Tibial artery (tissue), 4 donors: ENCODE measurements around the gene NADK2.

ENCODE experiments used
- DNase-seq, 2 donors: peaks; one replicate each; pipeline ENCODE4 v3.0.0-alpha.2; 2019
- H3K27ac ChIP-seq, 2 donors: fragments of 200-600 bp; sonication (generic) in 1 of 2; 1 replicate in 1 of 2; 2 replicates in 1 of 2; pipeline ENCODE4 v1.5.1; 2018 to 2019; ENCODE audit warnings: mild to moderate bottlenecking in 1 of 2
- H3K27me3 ChIP-seq, 2 donors: fragments of 200-600 bp; sonication (generic) in 1 of 2; one replicate each; pipeline versions ENCODE4 v1.5.1 to v1.6.0; 2016 to 2019
- H3K36me3 ChIP-seq, 3 donors: fragments of 200-600 bp; sonication (generic) in 2 of 3; one replicate each; pipeline ENCODE4 v1.5.1; 2016 to 2019; ENCODE audit warnings: mild to moderate bottlenecking in 2 of 3
- H3K4me1 ChIP-seq, 4 donors: fragments of 200-600 bp; sonication (generic) in 2 of 4; 1 replicate in 3 of 4; 2 replicates in 1 of 4; pipeline ENCODE4 v1.5.1; 2016 to 2019
- H3K4me3 ChIP-seq, 2 donors: fragments of 200-600 bp; sonication (generic) in 1 of 2; 1 replicate in 1 of 2; 2 replicates in 1 of 2; pipeline ENCODE4 v1.5.1; 2018 to 2019; ENCODE audit warnings: mild to moderate bottlenecking in 2 of 2
- H3K9me3 ChIP-seq, 3 donors: fragments of 200-600 bp; sonication (generic) in 1 of 3; one replicate each; pipeline ENCODE4 v1.5.1; 2016 to 2019
- intact Hi-C: fragments of 100-400 bp; cut with DNase I; formaldehyde crosslinking; loops from one replicate; pipeline ENCODE4 v1.15.0; 2023; ENCODE audit warnings: low total_unique reads
- TF ChIP-seq, protein P1 (sequence below), 2 experiments: fragments of 200-600 bp in 1 of 2; fragments of 450-650 bp in 1 of 2; IDR thresholded peaks; one replicate each; pipeline ENCODE4 v1.5.1; 2017 to 2019; ENCODE audit warnings: antibody characterized with exemption in 2 of 2, mild to moderate bottlenecking in 1 of 2, moderate library complexity in 1 of 2

Gene NADK2

DNA sequence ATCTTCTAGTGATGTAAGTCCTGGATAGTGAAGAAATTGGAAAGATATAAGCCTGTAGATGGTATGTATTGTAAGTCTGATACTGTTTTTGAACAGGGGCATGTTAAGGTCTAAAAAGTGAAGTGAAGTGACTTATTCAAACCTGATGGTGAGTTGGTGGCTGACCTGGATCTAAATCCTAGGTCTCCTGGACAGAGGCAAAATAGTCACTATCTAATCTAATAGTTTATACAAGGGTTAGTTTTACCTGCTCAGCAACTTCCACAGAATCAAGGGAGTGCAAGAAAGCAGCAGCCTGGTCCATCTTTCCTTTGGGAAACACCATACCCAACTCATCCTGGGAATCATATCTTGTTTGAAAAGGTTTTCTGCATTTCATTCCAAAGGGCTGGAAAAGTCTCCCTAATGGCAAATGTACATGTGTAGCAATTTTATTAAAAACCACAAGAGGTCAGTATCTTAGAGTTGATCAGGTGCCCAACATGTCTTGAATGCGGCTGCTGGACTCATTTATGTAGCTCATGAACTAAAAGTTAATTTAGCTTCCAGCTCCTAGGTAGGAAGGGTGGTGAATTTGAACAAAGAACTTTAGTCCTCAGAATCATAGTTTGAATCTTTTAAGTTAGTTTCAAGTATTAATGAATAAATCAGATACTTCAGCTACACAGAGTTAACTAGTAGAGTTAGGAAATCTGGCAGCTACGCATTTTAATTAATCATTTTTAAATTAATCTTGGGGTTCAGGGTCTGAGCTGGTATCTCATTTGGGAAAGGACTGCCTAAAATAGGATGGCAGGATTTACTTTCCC, 63.8 kb downstream of the NADK2 start:
- no peak for DNase-seq
- intact Hi-C loops: no loop called here
- TF ChIP-seq, protein P1, sequence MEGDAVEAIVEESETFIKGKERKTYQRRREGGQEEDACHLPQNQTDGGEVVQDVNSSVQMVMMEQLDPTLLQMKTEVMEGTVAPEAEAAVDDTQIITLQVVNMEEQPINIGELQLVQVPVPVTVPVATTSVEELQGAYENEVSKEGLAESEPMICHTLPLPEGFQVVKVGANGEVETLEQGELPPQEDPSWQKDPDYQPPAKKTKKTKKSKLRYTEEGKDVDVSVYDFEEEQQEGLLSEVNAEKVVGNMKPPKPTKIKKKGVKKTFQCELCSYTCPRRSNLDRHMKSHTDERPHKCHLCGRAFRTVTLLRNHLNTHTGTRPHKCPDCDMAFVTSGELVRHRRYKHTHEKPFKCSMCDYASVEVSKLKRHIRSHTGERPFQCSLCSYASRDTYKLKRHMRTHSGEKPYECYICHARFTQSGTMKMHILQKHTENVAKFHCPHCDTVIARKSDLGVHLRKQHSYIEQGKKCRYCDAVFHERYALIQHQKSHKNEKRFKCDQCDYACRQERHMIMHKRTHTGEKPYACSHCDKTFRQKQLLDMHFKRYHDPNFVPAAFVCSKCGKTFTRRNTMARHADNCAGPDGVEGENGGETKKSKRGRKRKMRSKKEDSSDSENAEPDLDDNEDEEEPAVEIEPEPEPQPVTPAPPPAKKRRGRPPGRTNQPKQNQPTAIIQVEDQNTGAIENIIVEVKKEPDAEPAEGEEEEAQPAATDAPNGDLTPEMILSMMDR (IDR thresholded peaks at IDR 0.05): peak; percentile 50 to 55
- H3K4me3 ChIP-seq: no peak overlapping the region
- H3K4me1 ChIP-seq: no peaks in the 10 kb centered on the region
- no peaks in the 10 kb centered on the region for H3K27me3 ChIP-seq
- H3K27ac ChIP-seq: no peak overlapping the region
- no peaks in the 10 kb centered on the region for H3K9me3 ChIP-seq
- H3K36me3 ChIP-seq: peaks cover 31 to 59% (median 36%) of the 10 kb centered on the region in 3 donors

DNA sequence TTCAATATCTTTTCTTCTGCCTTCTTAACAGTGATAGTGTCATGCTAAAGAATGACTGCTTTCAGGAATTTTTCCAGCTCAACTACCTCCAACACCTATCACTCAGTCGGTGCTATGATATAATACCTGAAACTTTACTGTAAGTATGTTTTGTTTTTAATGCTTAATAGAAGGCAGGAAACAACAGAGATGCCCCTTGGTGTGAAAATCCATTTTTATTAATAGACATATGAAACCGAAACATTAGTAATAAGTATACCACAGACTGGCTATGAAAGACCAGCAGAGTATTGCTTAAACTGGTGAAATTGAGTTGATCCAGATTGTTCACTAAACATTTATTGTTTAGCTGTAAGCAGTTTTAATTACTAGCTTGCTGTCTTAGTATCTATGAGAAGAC, 64.6 kb downstream of the NADK2 start:
- Histone ChIP-seq H3K27ac (no peak overlapping the region), H3K4me1 (no peaks in the 10 kb centered on the region), H3K4me3 (no peak overlapping the region), H3K36me3 (peaks cover 31 to 67% (median 33%) of the 10 kb centered on the region in 3 donors), H3K27me3 (no peaks in the 10 kb centered on the region), H3K9me3 (no peaks in the 10 kb centered on the region)
- DNase-seq: no peak
- intact Hi-C loops: no loop called here
- TF ChIP-seq, protein P1 (IDR thresholded peaks at IDR 0.05): no peak

DNA sequence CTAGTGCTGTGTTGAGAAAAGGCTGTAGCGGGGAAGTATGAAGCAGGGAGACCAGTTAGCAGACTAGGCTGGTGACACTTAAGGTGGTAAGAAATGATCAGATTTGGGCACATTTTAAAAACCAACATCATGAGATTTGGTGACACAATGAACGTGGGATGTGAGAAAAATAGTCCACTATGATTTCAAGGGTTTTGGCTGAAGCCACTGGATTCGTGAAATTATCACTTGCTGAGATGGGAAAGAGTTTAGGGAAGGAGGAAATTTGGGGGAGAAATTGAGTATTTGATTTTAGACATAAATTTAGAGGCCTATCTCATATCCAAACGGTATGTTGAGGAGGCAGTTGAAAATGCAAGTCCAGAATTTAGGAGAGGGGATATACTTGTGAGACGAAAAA, 66.7 kb downstream of the NADK2 start:
- H3K4me3 ChIP-seq: no peak overlapping the region
- H3K27me3 ChIP-seq: no peaks in the 10 kb centered on the region
- H3K4me1 ChIP-seq: no peaks in the 10 kb centered on the region
- intact Hi-C loops: no loop called here
- H3K9me3 ChIP-seq: no peaks in the 10 kb centered on the region
- H3K36me3 ChIP-seq: peaks cover 25 to 72% (median 41%) of the 10 kb centered on the region in 3 donors
- H3K27ac ChIP-seq: no peak overlapping the region
- TF ChIP-seq, protein P1 (IDR thresholded peaks at IDR 0.05): no peak
- DNase-seq: no peak

DNA sequence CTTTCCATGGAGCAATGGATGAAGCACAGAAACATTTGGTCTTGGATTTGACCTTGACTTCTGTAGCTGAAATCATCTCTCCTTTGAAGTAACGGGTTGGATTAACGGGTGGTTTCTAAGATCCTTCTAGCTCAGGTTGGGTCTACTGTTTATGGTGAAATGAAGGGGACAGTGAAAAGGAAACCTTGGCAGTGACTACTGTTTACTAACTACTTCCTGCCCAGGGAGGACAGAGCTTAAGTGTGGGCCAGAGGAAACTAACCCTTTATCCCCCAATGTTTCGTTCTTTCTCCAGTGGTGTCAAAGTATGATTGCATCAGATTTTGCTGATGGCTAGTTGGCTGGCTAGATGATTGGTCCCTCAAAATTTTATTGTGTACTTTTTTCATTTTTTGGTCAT, 67.6 kb downstream of the NADK2 start:
- H3K9me3 ChIP-seq: no peaks in the 10 kb centered on the region
- no peak overlapping the region for H3K4me3 ChIP-seq
- DNase-seq: no peak
- peaks cover 26 to 73% (median 47%) of the 10 kb centered on the region in 3 donors for H3K36me3 ChIP-seq
- no peak overlapping the region for H3K27ac ChIP-seq
- no peaks in the 10 kb centered on the region for H3K4me1 ChIP-seq
- intact Hi-C loops: no loop called here
- TF ChIP-seq, protein P1 (IDR thresholded peaks at IDR 0.05): no peak
- no peaks in the 10 kb centered on the region for H3K27me3 ChIP-seq

DNA sequence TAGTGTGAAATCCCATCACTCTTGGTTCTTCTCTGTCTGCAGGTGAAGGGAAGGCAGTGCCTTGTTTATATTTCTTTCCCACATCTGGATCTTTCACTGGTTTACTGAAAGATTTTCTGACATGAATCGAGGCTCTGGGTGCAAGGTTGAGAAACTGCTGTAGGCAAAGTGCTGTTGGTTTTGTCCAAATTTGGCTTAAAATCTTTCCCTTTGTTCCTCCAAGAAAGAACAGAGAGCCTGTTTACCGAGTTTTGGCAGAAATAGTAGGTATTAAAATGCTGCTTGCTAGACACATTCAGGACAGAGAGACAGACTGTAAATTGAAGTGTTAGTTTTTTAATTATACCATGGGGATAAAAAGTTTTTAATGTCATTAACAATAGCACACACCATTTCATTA, 68.3 kb downstream of the NADK2 start:
- no peak overlapping the region for H3K27ac ChIP-seq
- no peaks in the 10 kb centered on the region for H3K27me3 ChIP-seq
- H3K9me3 ChIP-seq: no peaks in the 10 kb centered on the region
- TF ChIP-seq, protein P1 (IDR thresholded peaks at IDR 0.05): no peak
- intact Hi-C loops: no loop called here
- DNase-seq: no peak
- no peak overlapping the region for H3K4me3 ChIP-seq
- H3K36me3 ChIP-seq: peaks cover 25 to 74% (median 48%) of the 10 kb centered on the region in 3 donors
- H3K4me1 ChIP-seq: no peaks in the 10 kb centered on the region
